DND-41 (cell line): ENCODE measurements around the gene CPSF4L.

ENCODE experiments used
- EZH2 ChIP-seq: IDR thresholded peaks from 3 replicates; pipeline ENCODE4 v1.6.1; 2012; ENCODE audit warnings: borderline replicate concordance, low read depth, mild to moderate bottlenecking, moderate library complexity, low read length, inconsistent platforms; ENCODE audit not compliant: severe bottlenecking
- TF ChIP-seq, protein P1 (sequence below): IDR thresholded peaks from 2 replicates; pipeline ENCODE4 v1.5.1; 2012; ENCODE audit warnings: borderline replicate concordance, low read length, moderate library complexity, mild to moderate bottlenecking; ENCODE audit not compliant: poor library complexity, severe bottlenecking; ENCODE audit errors: extremely low read depth

DNA sequence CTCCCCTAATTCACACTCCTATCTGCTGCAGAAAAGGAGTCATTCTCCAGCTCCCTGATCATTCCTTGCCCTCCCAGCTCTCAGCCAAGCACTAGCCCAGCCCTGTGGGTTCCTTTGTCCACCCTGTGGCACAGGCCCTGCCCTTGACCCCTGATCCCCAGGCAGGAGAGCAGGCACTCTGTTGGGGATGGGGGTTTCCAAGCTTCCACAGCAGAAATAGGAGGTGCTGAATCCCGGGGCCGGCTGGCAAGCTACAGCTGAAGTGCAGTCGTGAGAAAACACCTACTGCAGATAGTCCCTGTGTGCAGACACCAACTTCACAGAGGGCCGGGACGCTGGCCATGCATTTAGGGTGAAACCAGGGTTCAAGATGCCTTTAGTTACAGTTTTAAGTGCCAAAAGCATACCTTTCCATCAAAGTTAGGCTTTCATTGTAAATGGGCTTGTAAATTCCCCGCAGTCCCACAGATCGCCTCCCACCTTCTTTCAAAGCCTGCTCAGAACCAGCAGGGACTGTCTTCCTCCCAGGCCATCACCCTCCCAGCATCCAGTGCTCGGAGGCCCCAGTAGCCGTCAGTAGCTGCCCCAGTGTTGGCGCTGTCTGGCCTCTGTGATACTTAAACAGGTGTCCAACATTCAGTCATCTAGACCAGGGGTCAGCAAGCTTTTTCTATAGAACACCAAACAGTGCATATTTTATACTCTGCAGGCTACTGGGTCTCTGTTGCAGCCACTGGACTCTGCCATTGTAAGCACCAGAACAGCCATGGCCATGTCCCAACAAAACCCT lies 10.6 kb downstream of the CPSF4L start:
- TF ChIP-seq, protein P1, sequence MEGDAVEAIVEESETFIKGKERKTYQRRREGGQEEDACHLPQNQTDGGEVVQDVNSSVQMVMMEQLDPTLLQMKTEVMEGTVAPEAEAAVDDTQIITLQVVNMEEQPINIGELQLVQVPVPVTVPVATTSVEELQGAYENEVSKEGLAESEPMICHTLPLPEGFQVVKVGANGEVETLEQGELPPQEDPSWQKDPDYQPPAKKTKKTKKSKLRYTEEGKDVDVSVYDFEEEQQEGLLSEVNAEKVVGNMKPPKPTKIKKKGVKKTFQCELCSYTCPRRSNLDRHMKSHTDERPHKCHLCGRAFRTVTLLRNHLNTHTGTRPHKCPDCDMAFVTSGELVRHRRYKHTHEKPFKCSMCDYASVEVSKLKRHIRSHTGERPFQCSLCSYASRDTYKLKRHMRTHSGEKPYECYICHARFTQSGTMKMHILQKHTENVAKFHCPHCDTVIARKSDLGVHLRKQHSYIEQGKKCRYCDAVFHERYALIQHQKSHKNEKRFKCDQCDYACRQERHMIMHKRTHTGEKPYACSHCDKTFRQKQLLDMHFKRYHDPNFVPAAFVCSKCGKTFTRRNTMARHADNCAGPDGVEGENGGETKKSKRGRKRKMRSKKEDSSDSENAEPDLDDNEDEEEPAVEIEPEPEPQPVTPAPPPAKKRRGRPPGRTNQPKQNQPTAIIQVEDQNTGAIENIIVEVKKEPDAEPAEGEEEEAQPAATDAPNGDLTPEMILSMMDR, result no peak
- TF ChIP-seq EZH2, result no peak
